Medulla oblongata (tissue), 1 donor: ENCODE measurements around the gene MGAT5.

Source experiments
- DNase-seq: peaks from one replicate; pipeline ENCODE4 v3.0.0-alpha.2; 2015; ENCODE audit errors: extremely low spot score

The MGAT5 gene

GRCh38 chr2:134449751-134450513, 196.1 kb downstream of the MGAT5 start:
- no peak for DNase-seq

- no peak for DNase-seq
These were observed 197.4 kb downstream of the MGAT5 start for GRCh38 chr2:134451347-134451630.

- no peak for DNase-seq
These were observed 198.3 kb downstream of the MGAT5 start for GRCh38 chr2:134452042-134452733.

DNA sequence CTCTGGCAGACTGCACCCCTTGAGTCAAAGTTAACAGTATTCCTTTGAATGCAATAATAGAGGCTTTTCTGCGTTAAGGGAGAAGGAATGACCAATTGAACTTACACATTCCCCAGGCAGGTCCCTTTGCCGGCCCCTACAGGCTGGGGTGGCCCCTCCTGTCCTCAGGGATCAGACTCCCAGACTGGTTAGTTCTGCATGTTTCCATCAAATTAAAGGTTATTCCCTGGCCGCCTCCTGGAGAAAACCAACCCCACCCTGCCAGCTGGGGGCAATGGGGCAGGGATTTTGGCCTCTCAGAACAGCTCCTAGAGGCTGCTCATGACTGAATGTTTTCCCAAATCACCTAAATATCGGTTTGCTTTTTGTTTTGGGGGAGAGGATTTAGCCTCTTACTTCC, 199.6 kb downstream of the MGAT5 start:
- DNase-seq, result no peak

GRCh38 chr2:134453973-134454372, 200.1 kb downstream of the MGAT5 start:
- DNase-seq, result no peak

DNA sequence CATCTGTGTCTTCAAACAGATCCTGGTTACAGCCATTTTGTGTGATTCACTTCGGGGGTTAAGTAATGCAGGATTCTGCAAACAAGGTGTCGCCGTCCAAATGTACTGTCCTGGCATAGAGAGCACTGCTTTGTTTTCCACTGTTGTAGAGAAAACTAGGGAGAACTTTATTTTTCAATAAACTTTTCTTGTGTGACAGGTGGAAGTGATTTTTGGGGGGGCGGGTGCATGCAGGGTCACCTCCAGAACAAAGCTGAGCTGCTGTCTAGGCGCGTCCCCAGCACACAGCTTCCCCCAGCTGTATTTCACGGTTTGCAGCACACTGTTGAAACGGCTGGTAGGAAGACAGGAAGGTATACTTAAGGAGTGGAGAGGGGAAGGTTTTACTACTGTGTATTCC, 200.6 kb downstream of the MGAT5 start:
- no peak for DNase-seq

GRCh38 chr2:134454931-134455330, 201.1 kb downstream of the MGAT5 start:
- no peak for DNase-seq

- DNase-seq, result no peak
These were observed 201.6 kb downstream of the MGAT5 start for GRCh38 chr2:134455426-134455825.

GRCh38 chr2:134457353-134457752, 203.5 kb downstream of the MGAT5 start:
- DNase-seq, result no peak

DNA sequence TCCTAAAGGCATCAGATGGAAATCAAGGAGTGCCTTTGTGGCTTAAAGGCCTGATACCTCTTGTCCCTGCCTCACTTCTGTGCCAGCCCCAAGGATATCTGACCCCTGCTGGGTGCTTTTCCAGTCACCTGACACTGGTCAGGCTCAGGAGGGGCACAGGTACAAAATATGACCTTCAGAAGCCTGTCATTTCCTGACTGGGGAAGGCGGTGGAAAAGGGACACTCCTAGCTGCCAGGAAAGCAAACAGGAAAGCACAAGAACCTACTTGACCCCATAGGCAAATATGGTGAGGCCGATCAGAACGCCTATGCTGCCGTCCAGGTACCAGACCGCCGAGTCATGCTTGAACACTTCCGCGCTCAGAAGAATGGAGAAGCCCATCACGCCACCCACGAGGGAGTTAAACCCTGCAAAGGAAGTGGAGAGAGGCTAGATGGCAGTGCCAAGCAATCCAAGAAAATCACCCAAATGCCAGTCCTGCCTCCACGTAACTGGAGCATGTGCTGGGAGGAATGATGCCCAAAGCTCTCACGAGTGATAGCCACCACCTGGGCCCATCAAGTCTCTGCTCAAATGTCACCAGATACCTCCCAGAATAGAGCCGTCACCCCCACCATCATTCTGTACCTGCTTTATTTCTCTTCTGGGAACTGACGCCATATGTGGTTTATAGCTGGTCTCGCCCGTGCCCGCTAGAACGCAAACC, 204.0 kb downstream of the MGAT5 start:
- no peak for DNase-seq

- DNase-seq, result no peak
These were observed 204.6 kb downstream of the MGAT5 start for GRCh38 chr2:134458473-134458853.

GRCh38 chr2:134458950-134459349, 205.1 kb downstream of the MGAT5 start:
- no peak for DNase-seq

DNA sequence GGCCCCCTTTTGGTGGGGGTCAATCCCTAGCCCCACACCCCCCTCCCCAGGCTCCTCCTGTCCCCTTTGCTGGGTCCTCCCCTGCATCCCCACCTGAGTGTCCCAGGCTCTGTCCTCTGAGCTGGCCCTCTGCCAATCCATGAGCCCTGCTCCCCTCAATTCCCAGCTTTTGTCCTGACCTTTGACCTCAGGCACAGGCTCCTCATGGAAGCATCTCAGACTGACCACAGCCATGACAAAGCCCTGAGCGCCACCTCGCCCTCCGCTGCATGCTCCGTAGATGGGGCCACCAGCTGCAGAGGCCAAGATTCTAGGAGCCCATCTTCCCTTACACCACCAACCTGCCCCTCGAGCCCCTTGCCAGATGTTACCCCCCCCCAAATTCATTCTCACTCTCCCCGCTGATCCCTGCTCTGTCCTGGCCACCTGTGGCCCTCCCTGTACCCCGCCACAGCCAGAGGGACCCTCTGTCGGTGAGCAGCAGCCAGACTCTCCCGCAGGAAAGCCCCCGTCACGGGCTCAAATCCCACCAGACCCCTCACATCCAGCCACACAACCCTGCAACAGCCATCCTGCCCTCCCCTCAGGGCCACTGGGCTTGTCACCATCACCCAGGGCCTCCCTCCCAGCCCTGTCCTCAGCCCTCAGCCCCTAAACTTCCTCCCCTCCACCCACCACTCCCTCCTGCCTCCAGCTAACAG, 206.0 kb downstream of the MGAT5 start:
- no peak for DNase-seq

GRCh38 chr2:134460583-134460998, 206.7 kb downstream of the MGAT5 start:
- peak; percentile 70 for DNase-seq

DNA sequence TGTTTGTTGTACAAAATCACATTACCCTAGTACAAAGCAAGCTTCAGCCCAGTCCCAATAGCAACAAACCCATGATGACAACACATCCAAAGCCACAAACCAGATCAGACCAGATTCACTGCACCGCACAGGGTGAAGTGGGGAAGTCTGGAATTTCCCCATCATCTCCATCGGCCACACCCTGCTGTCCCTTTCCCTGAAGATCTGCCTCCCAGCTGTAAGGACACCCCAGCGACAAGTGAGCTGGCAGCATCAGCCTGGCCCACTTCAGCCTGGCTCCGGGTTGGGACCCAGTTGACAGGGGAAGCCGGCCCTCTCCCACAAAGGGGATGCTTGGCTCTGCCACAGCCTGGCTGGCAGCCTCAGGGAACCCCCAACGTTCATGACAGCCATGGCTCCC, 207.6 kb downstream of the MGAT5 start:
- peak; percentile 29 for DNase-seq

DNA sequence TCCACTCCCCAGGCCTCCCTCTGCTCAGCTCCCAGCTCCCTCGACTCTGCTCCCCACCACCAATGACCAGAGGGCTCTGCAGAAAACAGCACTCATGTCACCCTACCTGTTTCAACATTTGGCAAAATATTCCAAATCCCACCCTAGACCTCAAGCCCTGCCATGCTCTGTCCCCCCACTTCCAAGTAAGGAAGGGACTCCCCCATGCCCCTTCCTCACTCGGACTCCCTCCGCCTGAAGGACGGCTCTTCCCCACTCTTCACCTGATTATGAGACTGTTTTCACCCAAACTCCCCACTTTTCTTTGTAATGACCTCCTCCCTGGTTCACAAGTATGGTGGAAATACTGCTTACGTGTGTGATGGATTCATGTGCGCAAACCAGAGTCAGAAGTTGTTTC, 208.4 kb downstream of the MGAT5 start:
- no peak for DNase-seq

DNA sequence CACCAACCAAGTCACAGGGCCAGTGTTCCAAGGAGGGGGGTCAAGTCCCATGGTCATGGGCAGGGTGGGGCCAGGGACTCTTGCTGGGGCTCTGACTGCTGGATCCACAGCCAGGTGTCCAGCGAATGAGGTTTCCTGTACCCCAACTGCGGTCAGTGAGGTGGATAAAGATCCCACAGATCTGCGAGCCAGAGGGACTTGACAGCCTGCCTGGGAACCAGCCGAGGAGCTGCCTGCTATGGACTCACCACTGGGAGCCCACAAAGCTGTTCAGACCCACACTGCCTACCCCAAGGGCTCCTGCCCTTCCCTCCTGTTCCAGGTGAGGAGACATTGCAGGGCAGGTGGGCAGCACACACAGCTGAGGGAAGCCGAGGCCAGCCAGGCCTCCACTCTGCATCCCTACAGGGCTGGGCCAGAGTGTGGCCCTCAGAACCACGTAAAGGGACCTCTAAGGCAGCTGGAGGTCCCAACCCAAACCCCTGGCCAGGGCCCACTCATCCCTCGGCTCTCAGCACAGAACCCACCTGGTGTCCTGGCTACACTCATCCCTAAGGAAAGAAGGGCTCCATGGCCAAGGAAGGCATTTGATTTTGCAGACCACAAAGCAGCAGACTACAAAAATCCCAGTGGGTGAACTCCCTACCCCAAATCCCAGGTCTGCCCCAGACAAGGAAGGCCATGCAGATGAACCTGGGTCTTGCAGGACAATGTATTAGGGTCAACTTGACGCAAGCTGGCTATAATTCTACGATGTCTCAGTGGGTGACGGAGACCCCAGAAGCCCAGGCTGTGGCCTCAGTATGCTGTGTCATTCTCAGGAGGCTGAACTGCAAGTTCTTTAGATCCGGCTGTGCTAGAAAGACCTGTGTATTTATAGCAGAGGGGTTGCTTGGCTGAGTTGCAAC, 209.2 kb downstream of the MGAT5 start:
- DNase-seq, result no peak

- DNase-seq, result no peak
These were observed 209.8 kb downstream of the MGAT5 start for GRCh38 chr2:134463699-134464022.

DNA sequence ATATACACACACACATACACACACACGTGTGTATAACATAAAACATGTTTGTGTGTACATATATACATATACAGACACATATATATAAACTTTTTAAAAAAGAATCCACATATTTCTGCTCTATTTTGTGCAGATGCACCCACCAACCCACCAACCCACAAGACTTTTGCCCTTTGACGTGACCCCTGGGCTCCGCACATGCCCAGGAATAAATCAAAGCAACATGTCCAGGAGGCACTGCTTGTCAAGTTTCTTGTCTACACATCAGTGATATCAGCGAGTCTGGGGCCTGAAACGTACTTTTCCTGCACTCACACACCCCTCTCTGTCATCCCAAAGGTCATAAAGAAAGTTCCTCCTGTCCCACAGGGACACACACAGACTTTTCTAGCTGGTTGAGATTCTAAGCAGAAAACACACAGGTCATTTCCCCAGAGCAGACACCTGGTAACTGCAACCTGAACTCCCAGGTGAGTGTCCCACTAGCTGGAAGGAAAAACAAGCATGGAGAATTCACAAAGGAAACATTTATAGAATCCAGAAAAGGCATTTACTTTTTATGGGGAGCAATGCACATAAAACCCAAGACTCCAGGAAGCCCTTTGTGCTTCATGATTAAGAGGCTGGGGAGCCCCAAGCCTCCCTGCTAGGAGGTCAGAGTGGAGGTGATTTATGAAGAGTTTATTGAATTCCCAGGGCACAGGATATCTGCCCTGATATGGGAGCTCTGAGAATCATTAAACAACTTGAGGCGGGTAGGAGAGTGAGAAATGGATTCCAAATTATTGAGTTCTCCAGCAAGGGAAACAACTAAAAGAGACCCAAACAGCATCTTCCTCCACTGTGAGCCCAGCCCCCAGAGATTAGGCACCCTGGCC, 211.6 kb downstream of the MGAT5 start:
- DNase-seq, result no peak

GRCh38 chr2:134466141-134466540, 212.3 kb downstream of the MGAT5 start:
- no peak for DNase-seq

DNA sequence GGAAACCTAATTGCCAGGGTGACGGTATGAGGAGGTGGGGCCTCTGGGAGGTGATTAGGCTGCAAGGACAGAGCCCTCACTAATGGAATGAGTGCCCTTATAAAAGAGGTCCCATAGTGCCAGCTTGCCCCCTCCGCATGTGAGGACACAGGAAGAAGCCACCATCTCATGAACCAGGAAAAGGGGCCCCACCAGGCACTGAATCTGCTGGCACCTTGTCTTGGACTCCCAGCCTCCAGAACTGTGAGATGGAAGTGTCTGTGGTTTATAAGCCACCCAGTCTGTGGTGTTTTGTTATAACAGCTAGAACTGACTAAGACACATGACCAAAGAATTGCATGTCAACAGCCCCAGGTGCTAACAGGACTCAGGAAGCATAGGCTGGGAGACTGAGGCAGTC, 214.3 kb downstream of the MGAT5 start:
- DNase-seq, result no peak
